Trophoblast cell (in vitro differentiated cells and primary cell): Measurements from ENCODE around the gene PHF12.
"Not testable (repeated sequence)": the region's sequence is repeated elsewhere in the genome, so short reads cannot be mapped to it uniquely, and the experiment has no call there.

Experiments used
- DNase-seq, 2 donors: peaks; one replicate each; pipeline ENCODE4 v3.0.0-alpha.2; 2016
- H2AFZ ChIP-seq: 2 replicates; pipeline ENCODE4 v1.6.1; 2013; ENCODE audit warnings: low read length, moderate library complexity, mild to moderate bottlenecking; ENCODE audit not compliant: insufficient read depth, poor library complexity
- H2AK5ac ChIP-seq: 2 replicates; pipeline ENCODE4 v1.6.1; 2013; ENCODE audit warnings: mild to moderate bottlenecking, low read length
- H2BK120ac ChIP-seq: 2 replicates; pipeline ENCODE4 v1.6.1; 2013; ENCODE audit warnings: low read length, mild to moderate bottlenecking, moderate library complexity; ENCODE audit not compliant: insufficient read depth, poor library complexity
- H2BK12ac ChIP-seq: 2 replicates; pipeline ENCODE4 v1.6.1; 2013; ENCODE audit warnings: mild to moderate bottlenecking, low read length, moderate library complexity
- H2BK5ac ChIP-seq: 2 replicates; pipeline ENCODE4 v1.6.1; 2013; ENCODE audit warnings: low read length, low read depth, moderate library complexity, mild to moderate bottlenecking; ENCODE audit not compliant: poor library complexity
- H3K14ac ChIP-seq: 2 replicates; pipeline ENCODE4 v1.6.1; 2013; ENCODE audit warnings: mild to moderate bottlenecking, low read length
- H3K18ac ChIP-seq: 2 replicates; pipeline ENCODE4 v1.6.1; 2013; ENCODE audit warnings: mild to moderate bottlenecking, low read length
- H3K23ac ChIP-seq: 2 replicates; pipeline ENCODE4 v1.6.1; 2013; ENCODE audit warnings: low read length
- H3K27ac ChIP-seq: 2 replicates; pipeline ENCODE4 v1.5.1; 2013; ENCODE audit warnings: low read depth, mild to moderate bottlenecking, inconsistent platforms, low read length, moderate library complexity
- H3K27me3 ChIP-seq: 2 replicates; pipeline ENCODE4 v1.6.1; 2013; ENCODE audit warnings: inconsistent platforms, mild to moderate bottlenecking, low read length, moderate library complexity; ENCODE audit not compliant: insufficient read depth
- H3K36me3 ChIP-seq, 2 experiments: 1 replicate in 1 of 2; 2 replicates in 1 of 2; pipeline ENCODE4 v1.6.1; 2013; ENCODE audit warnings: low read length in 2 of 2, mild to moderate bottlenecking in 2 of 2, moderate library complexity in 1 of 2; ENCODE audit not compliant: insufficient read depth in 2 of 2, control insufficient read depth in 1 of 2
- H3K4ac ChIP-seq: 2 replicates; pipeline ENCODE4 v1.6.1; 2013; ENCODE audit warnings: low read depth, mild to moderate bottlenecking, low read length, moderate library complexity
- H3K4me1 ChIP-seq, 2 experiments: 1 replicate in 1 of 2; 2 replicates in 1 of 2; pipeline ENCODE4 v1.6.1; 2013; ENCODE audit warnings: low read length in 2 of 2, mild to moderate bottlenecking in 2 of 2, moderate library complexity in 1 of 2; ENCODE audit not compliant: insufficient read depth in 2 of 2, control insufficient read depth in 1 of 2
- H3K4me2 ChIP-seq: 2 replicates; pipeline ENCODE4 v1.6.1; 2013; ENCODE audit warnings: inconsistent platforms, mild to moderate bottlenecking, low read length, moderate library complexity
- H3K4me3 ChIP-seq: 2 replicates; pipeline ENCODE4 v1.5.1; 2013; ENCODE audit warnings: mild to moderate bottlenecking, low read depth, low read length, inconsistent platforms
- H3K79me1 ChIP-seq: one replicate; pipeline ENCODE4 v1.6.1; 2013; ENCODE audit warnings: low read length
- H3K79me2 ChIP-seq: 2 replicates; pipeline ENCODE4 v1.6.1; 2013; ENCODE audit warnings: low read length, mild to moderate bottlenecking; ENCODE audit not compliant: control insufficient read depth, insufficient read depth, poor library complexity
- H3K9ac ChIP-seq: 2 replicates; pipeline ENCODE4 v1.6.1; 2013; ENCODE audit warnings: mild to moderate bottlenecking, low read length
- H3K9me3 ChIP-seq: 2 replicates; pipeline ENCODE4 v1.6.1; 2013; ENCODE audit warnings: low read depth, mild to moderate bottlenecking, control low read depth, inconsistent platforms, low read length; ENCODE audit not compliant: insufficient read depth
- H4K12ac ChIP-seq: 2 replicates; pipeline ENCODE4 v1.6.1; 2013; ENCODE audit warnings: low read depth, mild to moderate bottlenecking, low read length, moderate library complexity
- H4K8ac ChIP-seq: 2 replicates; pipeline ENCODE4 v1.6.1; 2013; ENCODE audit warnings: low read depth, mild to moderate bottlenecking, low read length, moderate library complexity
- H4K91ac ChIP-seq: one replicate; pipeline ENCODE4 v1.6.1; 2013; ENCODE audit warnings: low read depth, mild to moderate bottlenecking, low read length, moderate library complexity
- WGBS: extraction: QIAGEN DNeasy Blood & Tissue Kit; methylation state at CpG from one replicate; pipeline ENCODE4 v1.1.7; 2013; ENCODE audit warnings: missing lambda C conversion rate; ENCODE audit not compliant: insufficient read length, insufficient coverage; ENCODE audit errors: extremely low coverage; 5-methylcytosine and 5-hydroxymethylcytosine counted together

Gene PHF12

DNA sequence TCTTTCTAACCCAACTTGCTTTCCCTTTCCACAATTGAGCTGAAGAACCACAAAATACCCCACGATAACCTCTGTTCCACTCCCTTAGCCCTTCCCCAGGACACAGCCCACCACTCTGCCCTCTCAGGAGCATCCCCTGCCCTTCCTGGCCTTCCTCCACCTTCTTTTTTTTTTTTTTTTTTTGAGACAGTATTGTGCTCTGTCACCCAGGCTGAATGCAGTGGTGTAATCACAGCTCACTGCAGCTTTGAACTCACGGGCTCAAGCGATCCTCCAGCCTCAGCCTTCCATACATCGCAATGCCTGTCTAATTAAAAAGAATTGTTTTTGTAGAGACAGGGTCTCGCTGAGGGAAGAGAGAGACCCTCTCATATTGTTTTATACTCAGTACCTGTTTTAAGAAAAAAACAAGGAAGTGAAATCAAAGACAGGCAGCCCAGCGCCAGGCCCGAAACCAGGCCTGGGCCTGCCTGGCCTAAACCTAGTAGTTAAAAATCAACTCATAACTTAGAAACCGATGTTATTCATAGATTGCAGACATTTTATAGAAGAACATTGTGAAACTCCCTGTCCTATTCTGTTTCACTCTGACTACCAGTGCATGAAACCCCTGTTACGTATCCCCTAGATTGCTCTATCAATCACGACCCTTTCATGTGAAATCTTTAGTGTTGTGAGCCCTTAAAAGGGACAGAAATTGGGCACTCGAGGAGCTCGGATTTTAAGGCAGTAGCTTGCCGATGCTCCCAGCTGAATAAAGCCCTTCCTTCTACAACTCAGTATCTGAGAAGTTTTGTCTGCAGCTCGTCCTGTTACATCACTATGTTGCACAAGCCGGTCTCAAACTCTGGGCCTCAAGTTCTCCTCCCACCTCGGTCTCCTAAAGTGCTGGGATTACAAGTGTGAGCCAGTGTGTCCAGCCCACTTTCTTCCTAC is 57.8 kb downstream of the PHF12 start:
- not testable (repeated sequence) for H3K4ac ChIP-seq, H3K14ac ChIP-seq, H2BK12ac ChIP-seq, H3K4me3 ChIP-seq, H2AFZ ChIP-seq, H3K4me2 ChIP-seq, H4K8ac ChIP-seq, H3K79me1 ChIP-seq, H3K4me1 ChIP-seq, H2BK120ac ChIP-seq, H4K12ac ChIP-seq, DNase-seq, H2AK5ac ChIP-seq, H3K79me2 ChIP-seq, H4K91ac ChIP-seq, H3K9me3 ChIP-seq, H2BK5ac ChIP-seq, H3K23ac ChIP-seq, H3K36me3 ChIP-seq, H3K27me3 ChIP-seq, H3K18ac ChIP-seq, H3K9ac ChIP-seq, H3K27ac ChIP-seq
- no CpG with 5 or more reads among the region's 16 CpGs for WGBS

- WGBS = no CpG with 5 or more reads among the region's 4 CpGs
- Histone ChIP-seq H3K4me2 (no peak overlapping the region), H2BK5ac (no peak overlapping the region)
Observed at GRCh38 chr17:28892024-28892423, 59.3 kb downstream of the PHF12 start.

DNA sequence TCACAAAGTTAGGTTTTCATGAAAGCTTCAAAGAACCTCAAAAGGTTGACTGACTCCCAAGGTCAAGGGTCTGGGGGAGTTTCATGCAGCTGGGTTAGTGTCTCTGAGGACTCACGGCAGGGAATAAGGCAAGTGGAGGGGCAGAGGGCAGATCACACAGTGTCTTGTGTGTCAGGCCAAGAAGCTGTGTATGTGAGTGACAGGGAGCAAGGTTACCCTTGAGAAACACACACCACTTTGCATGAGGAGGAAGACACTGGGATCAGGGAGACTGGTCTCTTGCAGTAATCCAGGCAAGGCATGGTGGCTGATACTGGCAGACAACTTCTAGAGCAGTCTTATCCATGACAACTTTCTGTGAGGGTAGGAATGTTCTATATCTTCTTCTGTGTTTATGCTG is 60.1 kb downstream of the PHF12 start:
- Histone ChIP-seq H3K36me3 (peaks cover 3 to 9% of the 10 kb centered on the region in 2 experiments), H3K4me2 (no peak overlapping the region)

More at GRCh38 chr17:28892024-28892423, 59.3 kb downstream of the PHF12 start:
- no peak overlapping the region for H3K18ac ChIP-seq
- no peak overlapping the region for H3K14ac ChIP-seq
- H3K9me3 ChIP-seq = no peaks in the 10 kb centered on the region
- H4K8ac ChIP-seq = no peak overlapping the region
- no peak overlapping the region for H3K23ac ChIP-seq
- no peak overlapping the region for H3K27ac ChIP-seq
- H2BK120ac ChIP-seq = no peak overlapping the region
- no peaks in the 10 kb centered on the region for H3K27me3 ChIP-seq
- H4K12ac ChIP-seq = no peak overlapping the region
- peaks cover 3% of the 10 kb centered on the region for H3K79me2 ChIP-seq
- H2BK12ac ChIP-seq = no peak overlapping the region
- no peak overlapping the region for H2AK5ac ChIP-seq
- peaks cover 2% of the 10 kb centered on the region for H3K79me1 ChIP-seq
- no peak overlapping the region for H4K91ac ChIP-seq
- no peak overlapping the region for H2AFZ ChIP-seq
- peaks cover 3 to 9% of the 10 kb centered on the region in 2 experiments for H3K36me3 ChIP-seq
- H3K4ac ChIP-seq = no peak overlapping the region
- H3K4me1 ChIP-seq = peaks cover 5 to 7% of the 10 kb centered on the region in 2 experiments
- no peak overlapping the region for H3K4me3 ChIP-seq
- no peak overlapping the region for H3K9ac ChIP-seq
- no peak for DNase-seq

GRCh38 chr17:28889996-28890395 is 61.3 kb downstream of the PHF12 start:
- no peak overlapping the region for H2BK5ac ChIP-seq

More for the DNA sequence above, 60.1 kb downstream of the PHF12 start:
- no CpG with 5 or more reads among the region's 1 CpG for WGBS
- Histone ChIP-seq H4K12ac (no peak overlapping the region), H3K79me1 (no peaks in the 10 kb centered on the region), H4K91ac (no peak overlapping the region), H3K27ac (no peak overlapping the region), H3K9ac (no peak overlapping the region), H2AFZ (no peak overlapping the region), H3K14ac (no peak overlapping the region), H2BK5ac (no peak overlapping the region), H3K4me3 (no peak overlapping the region), H3K4me1 (peaks cover 1 to 2% of the 10 kb centered on the region in 2 experiments), H2AK5ac (no peak overlapping the region), H3K18ac (no peak overlapping the region), H3K9me3 (no peaks in the 10 kb centered on the region), H2BK120ac (no peak overlapping the region), H4K8ac (no peak overlapping the region), H3K79me2 (no peaks in the 10 kb centered on the region), H2BK12ac (no peak overlapping the region), H3K23ac (no peak overlapping the region), H3K27me3 (no peaks in the 10 kb centered on the region), H3K4ac (no peak overlapping the region)
- no peak for DNase-seq

More at GRCh38 chr17:28889996-28890395, 61.3 kb downstream of the PHF12 start:
- Histone ChIP-seq H3K9me3 (peaks cover 2% of the 10 kb centered on the region), H3K4me2 (no peak overlapping the region), H4K91ac (no peak overlapping the region), H3K27me3 (no peaks in the 10 kb centered on the region), H3K18ac (no peak overlapping the region), H3K4me3 (no peak overlapping the region), H2AFZ (no peak overlapping the region), H4K12ac (no peak overlapping the region), H3K4ac (no peak overlapping the region), H3K23ac (no peak overlapping the region), H4K8ac (no peak overlapping the region), H3K79me1 (no peaks in the 10 kb centered on the region), H2BK12ac (no peak overlapping the region), H3K36me3 (peaks cover 7 to 15% of the 10 kb centered on the region in 2 experiments), H3K79me2 (no peaks in the 10 kb centered on the region), H3K27ac (no peak overlapping the region), H3K14ac (no peak overlapping the region), H3K4me1 (no peaks in the 10 kb centered on the region), H2BK120ac (no peak overlapping the region), H3K9ac (no peak overlapping the region), H2AK5ac (no peak overlapping the region)
- WGBS = no CpG with 5 or more reads among the region's 5 CpGs
- no peak for DNase-seq
